RWPE1 (cell line): ENCODE data around the gene FOXP1.

Source experiments
- CTCF ChIA-PET: fragments of 350-600 bp; sonication (Branson Sonifier 250); formaldehyde crosslinking; extraction: SDS; loops from one replicate; lab custom pipeline; 2021; lab: Yijun Ruan, JAX
- POLR2A ChIA-PET: fragments of 400-600 bp; formaldehyde crosslinking; extraction: SDS; loops from one replicate; lab custom pipeline; 2020; ENCODE audit warnings: antibody characterized with exemption; ENCODE audit not compliant: low non-redundant PET; lab: Yijun Ruan, JAX
- DNase-seq: peaks from one replicate; pipeline ENCODE4 v3.0.0; 2012; ENCODE audit warnings: low spot score
- H3K27ac ChIP-seq: fragments of 450-650 bp; 2 replicates; pipeline ENCODE4 v1.5.1; 2017
- TF ChIP-seq, protein P1 (sequence below): fragments of 450-650 bp; conservative IDR thresholded peaks from 2 replicates; pipeline ENCODE4 v1.5.1; 2017; ENCODE audit warnings: low read depth, mild to moderate bottlenecking

FOXP1 gene

DNA sequence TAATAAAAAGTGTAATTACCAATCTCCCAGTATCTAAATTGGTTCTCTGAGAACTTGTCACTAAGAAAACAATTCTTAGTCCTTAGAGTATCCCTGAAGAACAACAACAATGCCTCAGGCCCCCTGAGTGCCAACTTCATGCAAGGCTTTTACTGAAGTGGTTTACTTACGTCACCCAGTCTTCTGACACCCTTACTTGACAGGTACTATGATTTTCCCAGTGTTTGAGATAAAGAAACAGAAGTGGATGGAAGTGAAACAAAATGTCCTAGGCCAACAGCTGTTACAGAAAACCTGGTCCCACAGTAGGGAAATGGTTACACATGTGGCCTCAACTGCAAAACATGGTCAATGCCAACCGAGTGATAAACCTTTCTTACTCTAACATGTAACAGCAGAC is 331.1 kb downstream of the FOXP1 start:
- ChIA-PET CTCF (no interaction called here), POLR2A (no interaction called here)
- TF ChIP-seq, protein P1, sequence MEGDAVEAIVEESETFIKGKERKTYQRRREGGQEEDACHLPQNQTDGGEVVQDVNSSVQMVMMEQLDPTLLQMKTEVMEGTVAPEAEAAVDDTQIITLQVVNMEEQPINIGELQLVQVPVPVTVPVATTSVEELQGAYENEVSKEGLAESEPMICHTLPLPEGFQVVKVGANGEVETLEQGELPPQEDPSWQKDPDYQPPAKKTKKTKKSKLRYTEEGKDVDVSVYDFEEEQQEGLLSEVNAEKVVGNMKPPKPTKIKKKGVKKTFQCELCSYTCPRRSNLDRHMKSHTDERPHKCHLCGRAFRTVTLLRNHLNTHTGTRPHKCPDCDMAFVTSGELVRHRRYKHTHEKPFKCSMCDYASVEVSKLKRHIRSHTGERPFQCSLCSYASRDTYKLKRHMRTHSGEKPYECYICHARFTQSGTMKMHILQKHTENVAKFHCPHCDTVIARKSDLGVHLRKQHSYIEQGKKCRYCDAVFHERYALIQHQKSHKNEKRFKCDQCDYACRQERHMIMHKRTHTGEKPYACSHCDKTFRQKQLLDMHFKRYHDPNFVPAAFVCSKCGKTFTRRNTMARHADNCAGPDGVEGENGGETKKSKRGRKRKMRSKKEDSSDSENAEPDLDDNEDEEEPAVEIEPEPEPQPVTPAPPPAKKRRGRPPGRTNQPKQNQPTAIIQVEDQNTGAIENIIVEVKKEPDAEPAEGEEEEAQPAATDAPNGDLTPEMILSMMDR = no peak
- DNase-seq = no peak
- no peak overlapping the region for H3K27ac ChIP-seq

DNA sequence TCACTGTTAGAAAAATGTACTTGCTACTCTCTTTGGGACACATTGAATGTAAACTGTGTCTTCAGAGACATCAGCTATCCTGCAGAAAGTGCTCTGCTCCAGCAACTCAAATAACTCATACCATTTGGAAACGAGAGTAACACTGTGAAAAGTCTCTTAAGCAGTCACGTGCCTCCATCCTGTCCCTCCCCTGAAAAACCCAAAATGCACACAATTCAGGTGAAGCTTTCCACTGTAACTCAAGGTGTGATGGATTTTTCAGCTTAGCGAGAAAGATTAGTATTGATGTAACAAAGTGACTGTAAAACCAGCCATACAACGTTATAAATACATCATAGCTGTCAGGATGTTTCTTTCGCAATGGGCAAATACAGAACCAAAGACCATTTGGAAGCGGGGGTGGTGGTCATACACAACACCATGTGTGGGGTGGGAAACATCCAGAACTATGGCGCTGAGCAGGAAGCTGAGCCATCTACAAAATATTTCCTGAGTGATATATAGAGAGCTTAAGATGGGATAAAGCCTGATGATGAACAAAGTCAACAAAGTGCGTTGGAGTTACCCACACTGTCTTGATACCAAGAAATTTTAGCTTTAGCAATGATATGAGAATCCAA is 332.3 kb downstream of the FOXP1 start:
- H3K27ac ChIP-seq = no peak overlapping the region
- ChIA-PET POLR2A (no interaction called here), CTCF (interaction anchor here (0.6 kb wide), 1 partner anchor 733 kb away, joined by 3 read pairs; no protein-coding TSS in a partner anchor)
- TF ChIP-seq, protein P1 = no peak
- peak; percentile 38 for DNase-seq

DNA sequence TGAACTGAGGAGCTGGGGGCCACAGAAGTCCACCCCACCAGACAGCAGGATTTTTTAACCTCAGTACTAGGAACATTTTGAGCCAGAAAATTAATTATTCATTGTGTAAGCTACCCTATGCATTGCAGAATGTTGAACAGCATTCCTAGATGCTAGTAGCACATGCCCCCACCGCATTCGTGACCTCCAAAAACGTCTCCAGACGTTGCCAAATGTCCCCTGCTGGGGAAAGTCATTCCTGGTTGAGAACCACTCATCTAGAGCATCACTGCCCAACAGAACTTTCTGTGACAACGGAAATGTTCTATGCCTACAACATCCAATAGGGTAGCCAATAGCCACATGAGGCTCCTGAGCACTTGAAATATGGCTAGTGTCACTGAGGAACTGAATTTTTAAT is 333.5 kb downstream of the FOXP1 start:
- H3K27ac ChIP-seq = no peak overlapping the region
- no peak for DNase-seq
- POLR2A ChIA-PET = no interaction called here
- CTCF ChIA-PET = no interaction called here
- TF ChIP-seq, protein P1 = no peak

DNA sequence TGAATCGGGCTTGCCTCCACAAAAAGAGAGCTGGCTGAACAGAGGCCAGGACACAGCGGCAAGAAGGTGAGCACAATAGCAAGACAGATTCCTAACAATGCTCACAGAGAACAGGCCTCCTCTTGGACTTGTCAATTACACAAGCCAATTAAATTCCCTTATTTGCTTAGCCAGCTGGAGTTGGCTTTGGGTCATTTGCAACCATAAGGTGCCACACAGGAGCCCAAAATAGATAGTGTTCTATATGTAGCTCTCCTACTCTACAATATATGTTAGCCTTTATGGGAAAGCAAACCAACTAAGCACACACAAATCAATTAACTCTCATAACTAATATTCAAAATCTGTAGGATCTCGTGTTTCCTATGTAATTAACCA is 335.6 kb downstream of the FOXP1 start:
- TF ChIP-seq, protein P1 = no peak
- no peak for DNase-seq
- H3K27ac ChIP-seq = no peak overlapping the region
- ChIA-PET POLR2A (no interaction called here), CTCF (interaction anchor here (0.6 to 0.7 kb wide), 2 partner anchors 28 to 49 kb away, joined by 4 to 5 read pairs; no protein-coding TSS in a partner anchor)

DNA sequence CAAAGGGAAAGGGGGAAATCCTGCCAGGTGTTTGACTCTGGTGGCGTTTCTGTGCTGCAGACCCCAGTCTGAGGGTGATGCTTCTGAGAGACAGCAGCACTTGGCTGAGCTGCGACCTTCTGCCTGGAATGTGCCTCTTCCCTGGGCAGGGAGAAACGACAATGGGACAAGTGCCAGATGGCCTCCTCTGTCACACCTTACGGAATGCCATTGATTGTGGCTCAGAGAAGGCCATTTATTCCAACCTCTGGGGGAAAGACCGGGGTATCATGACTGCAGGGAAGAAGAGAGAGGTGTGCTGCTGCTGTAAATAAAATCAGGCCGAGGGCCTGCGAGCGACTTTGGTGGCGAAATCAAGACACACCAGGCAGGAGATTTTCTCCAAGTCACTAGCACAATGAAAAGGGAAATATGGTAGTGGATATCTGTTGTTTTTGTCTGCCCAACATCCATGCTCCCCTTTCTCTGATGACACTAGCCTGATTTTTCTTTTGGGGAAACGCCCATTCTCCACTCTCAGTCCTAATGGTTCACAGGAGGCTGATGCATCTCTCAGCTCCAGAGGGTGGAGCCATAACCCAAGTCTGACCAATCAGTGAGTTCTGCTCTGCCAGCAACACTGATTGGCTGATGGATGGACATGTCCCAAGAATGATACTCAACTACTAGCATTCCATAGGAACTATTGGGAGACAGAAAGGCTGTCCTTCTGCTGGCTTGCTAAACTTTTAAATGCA is 336.1 kb downstream of the FOXP1 start:
- CTCF ChIA-PET = interaction anchor here (0.6 to 0.7 kb wide), 3 partner anchors 27 to 352 kb away, joined by 3 to 5 read pairs (median 4); no protein-coding TSS in a partner anchor
- H3K27ac ChIP-seq = no peak overlapping the region
- POLR2A ChIA-PET = no interaction called here
- TF ChIP-seq, protein P1 = no peak
- DNase-seq = peak; percentile 65

DNA sequence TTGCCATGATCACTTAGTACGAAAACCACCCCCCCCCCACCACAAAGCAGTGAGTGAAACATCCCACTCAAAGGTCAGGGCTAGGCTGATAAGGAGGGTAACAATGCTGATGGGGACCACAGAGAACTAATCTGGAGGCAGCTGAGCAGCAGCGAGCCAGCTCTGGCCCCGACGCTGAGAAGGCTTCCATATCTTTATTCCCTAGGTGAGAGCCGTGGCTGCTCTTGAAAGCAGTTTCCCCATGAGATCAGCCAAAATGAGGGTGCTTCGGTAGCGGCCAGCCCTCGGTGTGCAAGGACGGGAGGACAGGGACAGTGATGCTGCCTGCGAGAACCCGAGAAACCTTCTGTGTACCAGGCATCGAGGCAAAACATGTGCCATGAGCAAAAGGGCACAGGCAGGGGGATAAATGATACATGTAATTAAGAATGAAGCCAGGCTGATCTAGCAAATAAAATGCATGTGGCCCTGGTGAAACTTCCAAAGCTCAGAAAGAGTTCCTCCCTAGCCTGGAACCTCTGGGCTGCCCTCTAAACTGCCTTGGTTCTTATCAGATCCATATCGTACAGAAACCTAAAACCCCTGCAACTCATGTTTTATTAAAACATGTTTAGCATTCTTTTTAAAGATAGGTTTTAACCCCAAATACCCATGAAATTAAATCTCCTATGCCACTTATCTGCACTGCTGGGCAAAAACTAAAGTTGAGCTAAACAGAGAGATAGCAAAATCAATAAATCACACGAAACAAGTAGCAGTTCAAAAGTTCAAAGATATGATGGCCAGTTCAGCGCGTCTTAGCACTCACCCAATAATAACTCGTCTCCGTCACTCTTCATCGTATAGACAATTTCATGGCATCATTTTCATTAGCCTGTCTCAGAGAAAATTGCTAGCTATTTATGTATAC is 337.3 kb downstream of the FOXP1 start:
- DNase-seq = no peak
- POLR2A ChIA-PET = no interaction called here

More for the DNA sequence above, 337.3 kb downstream of the FOXP1 start:
- TF ChIP-seq, protein P1 = no peak
- H3K27ac ChIP-seq = no peak overlapping the region
- CTCF ChIA-PET = interaction anchor here (0.7 kb wide), 1 partner anchor 63 kb away, joined by 3 read pairs; no protein-coding TSS in a partner anchor
